ENCODE data around the gene CEL. TPM values are rescaled to one million over a fixed set of nuclear protein-coding genes. Genes with fewer than 3 reads are reported as not detected.
A peak's percentile ranks its signal among the peaks of the same experiment; 100 is the strongest.
"Not testable (repeated sequence)": the region's sequence is repeated elsewhere in the genome, so short reads cannot be mapped to it uniquely, and the experiment has no call there.

The CEL gene
- total and polyA plus RNA-seq, 3 donors from 2014 or later = 2.1 to 2.6 (median 2.4) TPM

DNA sequence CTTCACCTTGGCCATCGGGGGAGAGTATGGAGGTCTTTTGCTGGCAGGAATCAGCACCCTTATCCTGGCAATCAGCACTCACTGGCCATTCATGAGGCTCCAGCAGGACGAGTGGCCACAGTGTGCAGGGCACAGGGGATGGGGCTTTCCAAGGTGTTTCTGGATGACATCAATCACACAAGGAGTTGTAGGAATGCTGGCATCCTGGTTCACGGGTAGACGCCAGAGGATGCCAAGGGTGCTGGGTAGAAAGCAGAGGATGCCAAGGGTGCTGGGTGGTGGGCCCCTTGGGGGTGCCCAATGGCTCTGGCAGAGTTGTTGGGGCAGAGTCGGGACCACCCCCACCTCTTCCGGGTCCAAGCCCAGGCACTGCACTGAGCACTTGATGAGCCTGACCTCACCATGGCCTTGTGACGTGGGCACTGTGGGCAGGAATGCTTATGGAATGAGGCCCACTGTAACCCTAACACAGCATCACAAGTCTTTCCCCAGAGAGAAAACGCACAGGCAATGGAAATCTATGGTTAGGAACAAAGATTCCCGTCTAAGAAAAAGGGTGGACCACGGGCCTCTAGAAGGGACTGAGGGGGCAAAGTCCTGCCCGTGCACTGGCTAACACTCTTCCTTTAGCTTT is 29.1 kb downstream of the CEL start:
- Histone ChIP-seq H3K9me3 (no peaks in the 10 kb centered on the region), H3K4me3 (no peak overlapping the region), H3K27ac (no peak overlapping the region), H3K4me1 (no peaks in the 10 kb centered on the region), H3K36me3 (ENCODE audit: low read depth, missing control alignments) (no peaks in the 10 kb centered on the region), H3K27me3 (no peaks in the 10 kb centered on the region)
- no peak for DNase-seq
- TF ChIP-seq CTCF (IDR thresholded peaks at IDR 0.05) = no peak
- no peak for TF ChIP-seq POLR2A (IDR thresholded peaks at IDR 0.05)
- WGBS, 2 donors = 85 to 88% methylated on average over 7 to 11 of the region's 11 CpGs
- intact Hi-C loops (cut with DNase I; ENCODE audit: low total_unique reads) = no loop called here

- H3K27me3 ChIP-seq; H3K4me3 ChIP-seq; H3K36me3 ChIP-seq (ENCODE audit: low read depth, missing control alignments); H3K4me1 ChIP-seq; H3K27ac ChIP-seq; H3K9me3 ChIP-seq; intact Hi-C loops (cut with DNase I; ENCODE audit: low total_unique reads); DNase-seq: not testable (repeated sequence)
- WGBS, 2 donors = 80 to 84% methylated on average over 4 of the region's 4 CpGs
Observed at GRCh38 chr9:133094351-133094750, 32.6 kb downstream of the CEL start.

DNA sequence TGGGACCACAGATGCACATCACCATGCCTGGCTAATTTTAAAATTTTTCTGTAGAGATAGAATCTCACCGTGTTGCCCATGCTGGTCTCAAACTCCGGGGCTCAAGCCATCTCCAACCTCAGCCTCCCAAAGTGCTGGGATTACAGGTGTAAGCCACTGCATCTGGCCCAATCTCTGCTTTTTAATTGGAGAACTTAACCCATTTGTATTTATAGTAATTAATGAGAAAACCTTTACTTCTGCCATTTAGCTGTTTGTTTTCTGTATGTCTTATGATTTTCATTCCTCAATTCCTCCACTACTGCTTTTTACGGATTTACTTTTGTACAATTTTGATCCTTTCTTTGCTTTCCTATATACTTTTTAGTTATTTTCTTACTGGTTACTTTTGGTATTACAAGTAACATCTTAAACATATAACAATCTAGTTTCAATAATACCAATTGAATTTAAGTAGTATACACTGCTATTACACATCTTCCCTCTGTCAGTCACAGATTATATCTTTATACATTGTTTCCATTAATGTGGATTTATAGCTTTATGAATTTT is 33.1 kb downstream of the CEL start:
- 90 to 93% methylated on average over 3 of the region's 3 CpGs for WGBS, 2 donors
- intact Hi-C loops (cut with DNase I; ENCODE audit: low total_unique reads) = no loop called here
- H3K4me1 ChIP-seq = no peaks in the 10 kb centered on the region
- DNase-seq = no peak
- no peak overlapping the region for H3K4me3 ChIP-seq
- H3K27me3 ChIP-seq = no peaks in the 10 kb centered on the region
- no peaks in the 10 kb centered on the region for H3K36me3 ChIP-seq (ENCODE audit: low read depth, missing control alignments)
- no peaks in the 10 kb centered on the region for H3K9me3 ChIP-seq
- H3K27ac ChIP-seq = no peak overlapping the region
- TF ChIP-seq POLR2A (IDR thresholded peaks at IDR 0.05) (no peak), CTCF (IDR thresholded peaks at IDR 0.05) (peak in 1 of 3 experiments; percentile 52)

- Histone ChIP-seq H3K4me3 (no peak overlapping the region), H3K4me1 (no peaks in the 10 kb centered on the region), H3K27me3 (no peaks in the 10 kb centered on the region), H3K27ac (no peak overlapping the region), H3K36me3 (ENCODE audit: low read depth, missing control alignments) (no peaks in the 10 kb centered on the region), H3K9me3 (no peaks in the 10 kb centered on the region)
- DNase-seq = no peak
- intact Hi-C loops (cut with DNase I; ENCODE audit: low total_unique reads) = no loop called here
- 73 to 84% methylated on average over 6 to 16 of the region's 16 CpGs for WGBS, 2 donors
- TF ChIP-seq CTCF (IDR thresholded peaks at IDR 0.05) = no peak
- no peak for TF ChIP-seq POLR2A (IDR thresholded peaks at IDR 0.05)
Observed at GRCh38 chr9:133098104-133098754, 36.4 kb downstream of the CEL start.

GRCh38 chr9:133098871-133099270 is 37.1 kb downstream of the CEL start:
- H3K9me3 ChIP-seq = no peaks in the 10 kb centered on the region
- 81 to 93% methylated on average over 5 of the region's 5 CpGs for WGBS, 2 donors
- no peaks in the 10 kb centered on the region for H3K27me3 ChIP-seq
- H3K4me3 ChIP-seq = no peak overlapping the region
- DNase-seq = no peak
- no peaks in the 10 kb centered on the region for H3K4me1 ChIP-seq
- intact Hi-C loops (cut with DNase I; ENCODE audit: low total_unique reads) = no loop called here
- TF ChIP-seq CTCF (IDR thresholded peaks at IDR 0.05) (no peak), POLR2A (IDR thresholded peaks at IDR 0.05) (no peak)
- H3K36me3 ChIP-seq (ENCODE audit: low read depth, missing control alignments) = no peaks in the 10 kb centered on the region
- H3K27ac ChIP-seq = no peak overlapping the region

Measured in testis (tissue), 3 donors.